HepG2 (cell line): Measurements from ENCODE around the gene APRT.

Experiments
- CTCF ChIP-seq: sonication (generic); formaldehyde crosslinking; IDR thresholded peaks from 2 replicates; pipeline ENCODE4 v1.5.0; 2020; ENCODE audit warnings: mild to moderate bottlenecking, missing genetic modification reagents, moderate library complexity
- E2F5 ChIP-seq: sonication (generic); formaldehyde crosslinking; conservative IDR thresholded peaks from 2 replicates; pipeline ENCODE4 v1.4.0; 2020; ENCODE audit warnings: missing genetic modification reagents
- HMGXB3 ChIP-seq: sonication (generic); formaldehyde crosslinking; IDR thresholded peaks from 2 replicates; pipeline ENCODE4 v1.4.0; 2020; ENCODE audit warnings: missing genetic modification reagents, borderline replicate concordance
- POLR2A ChIP-seq, 2 experiments: IDR thresholded peaks; 2 replicates each; pipeline ENCODE4 v1.6.1; 2011; ENCODE audit warnings: low read depth in 2 of 2, low read length in 2 of 2, mild to moderate bottlenecking in 1 of 2, moderate library complexity in 1 of 2; ENCODE audit not compliant: insufficient read depth in 1 of 2

- no peak for TF ChIP-seq CTCF
- no peak for TF ChIP-seq HMGXB3
- TF ChIP-seq POLR2A (IDR thresholded peaks at IDR 0.05; ENCODE audit: insufficient read depth in 1 of 2, low read depth in 2 of 2, low read length in 2 of 2) = no peak
- no peak for TF ChIP-seq E2F5 (CRISPR knock-in tag)
Measured at GRCh38 chr16:88769617-88770460, 41.9 kb downstream of the APRT start.
